ENCODE measurements around the gene TLX3. TPM values are rescaled to one million over a fixed set of nuclear protein-coding genes. Genes with fewer than 3 reads are reported as not detected.

Gene TLX3
- total RNA-seq, 8 experiments from 2014 or later = not detected

GRCh38 chr5:171321447-171321846, 12.4 kb downstream of the TLX3 start:
- 17 to 83% (median 62%) methylated on average over 1 to 3 of the region's 7 CpGs; no CpG with 5 or more reads in 3 of the 10 experiments for WGBS, 10 experiments
- no peaks in the 10 kb centered on the region for H3K4me1 ChIP-seq (replicated peaks in 1 of 2)
- no peak for ATAC-seq (replicated peaks in 6 of 8)
- H3K27ac ChIP-seq = no peak overlapping the region
- H3K4me3 ChIP-seq = no peak overlapping the region
- in situ Hi-C loops (cut with MboI; ENCODE audit: low pct_unique_long_range_greater_than_20kb in 2 of 9, low sequenced_read_pairs in 9 of 9, unreplicated experiment in 9 of 9) = no loop called here

GRCh38 chr5:171322527-171322926, 13.5 kb downstream of the TLX3 start:
- in situ Hi-C loops (cut with MboI; ENCODE audit: low pct_unique_long_range_greater_than_20kb in 2 of 9, low sequenced_read_pairs in 9 of 9, unreplicated experiment in 9 of 9) = no loop called here
- Histone ChIP-seq H3K27ac (no peak overlapping the region), H3K4me3 (no peak overlapping the region), H3K4me1 (replicated peaks in 1 of 2) (no peaks in the 10 kb centered on the region)
- 40 to 97% (median 82%) methylated on average over 3 to 5 of the region's 5 CpGs; no CpG with 5 or more reads in 1 of the 10 experiments for WGBS, 10 experiments
- no peak for ATAC-seq (replicated peaks in 6 of 8)

- in situ Hi-C loops (cut with MboI; ENCODE audit: low pct_unique_long_range_greater_than_20kb in 2 of 9, low sequenced_read_pairs in 9 of 9, unreplicated experiment in 9 of 9) = no loop called here
- Histone ChIP-seq H3K4me1 (replicated peaks in 1 of 2) (no peaks in the 10 kb centered on the region), H3K4me3 (no peak overlapping the region), H3K27ac (no peak overlapping the region)
- 0 to 74% (median 42%) methylated on average over 1 to 3 of the region's 3 CpGs; no CpG with 5 or more reads in 1 of the 10 experiments for WGBS, 10 experiments
- ATAC-seq (replicated peaks in 6 of 8) = no peak
Observed at GRCh38 chr5:171323007-171323406, 14.0 kb downstream of the TLX3 start.

GRCh38 chr5:171323806-171324632, 15.0 kb downstream of the TLX3 start:
- H3K4me1 ChIP-seq (replicated peaks in 1 of 2) = no peaks in the 10 kb centered on the region
- H3K4me3 ChIP-seq = no peak overlapping the region
- no peak for ATAC-seq (replicated peaks in 6 of 8)
- 17 to 80% (median 43%) methylated on average over 1 to 17 of the region's 20 CpGs for WGBS, 10 experiments
- in situ Hi-C loops (cut with MboI; ENCODE audit: low pct_unique_long_range_greater_than_20kb in 2 of 9, low sequenced_read_pairs in 9 of 9, unreplicated experiment in 9 of 9) = no loop called here
- no peak overlapping the region for H3K27ac ChIP-seq

DNA sequence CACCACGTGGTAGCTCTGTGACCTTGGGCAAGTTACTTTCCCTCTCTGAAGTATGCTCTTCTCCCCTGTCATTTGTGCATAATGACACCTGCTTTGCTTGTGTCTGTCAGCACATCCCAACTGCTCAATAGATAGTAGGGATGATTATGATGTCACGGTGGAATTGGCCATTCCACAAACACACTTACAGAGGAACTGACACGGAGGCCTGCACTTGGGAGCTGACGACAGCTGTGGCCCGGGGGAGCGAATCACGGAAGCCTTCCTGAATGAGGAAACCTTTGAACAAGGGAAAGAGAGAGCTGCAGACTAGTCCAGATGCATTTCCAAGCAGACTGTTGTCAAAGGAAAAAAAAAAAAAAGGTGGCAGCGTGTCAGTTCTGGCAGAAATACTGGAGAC, 21.0 kb downstream of the TLX3 start:
- no peak for ATAC-seq (replicated peaks in 6 of 8)
- H3K4me3 ChIP-seq = no peak overlapping the region
- H3K27ac ChIP-seq = no peak overlapping the region
- no peaks in the 10 kb centered on the region for H3K4me1 ChIP-seq (replicated peaks in 1 of 2)
- WGBS, 10 experiments = 0 to 79% (median 60%) methylated on average over 1 to 7 of the region's 8 CpGs; no CpG with 5 or more reads in 3 of the 10 experiments
- in situ Hi-C loops (cut with MboI; ENCODE audit: low pct_unique_long_range_greater_than_20kb in 2 of 9, low sequenced_read_pairs in 9 of 9, unreplicated experiment in 9 of 9) = loop anchor here in 7 of 9 experiments (10.0 to 25.0 kb wide), 5 partner anchors 125 to 593 kb away; no protein-coding TSS in a partner anchor

DNA sequence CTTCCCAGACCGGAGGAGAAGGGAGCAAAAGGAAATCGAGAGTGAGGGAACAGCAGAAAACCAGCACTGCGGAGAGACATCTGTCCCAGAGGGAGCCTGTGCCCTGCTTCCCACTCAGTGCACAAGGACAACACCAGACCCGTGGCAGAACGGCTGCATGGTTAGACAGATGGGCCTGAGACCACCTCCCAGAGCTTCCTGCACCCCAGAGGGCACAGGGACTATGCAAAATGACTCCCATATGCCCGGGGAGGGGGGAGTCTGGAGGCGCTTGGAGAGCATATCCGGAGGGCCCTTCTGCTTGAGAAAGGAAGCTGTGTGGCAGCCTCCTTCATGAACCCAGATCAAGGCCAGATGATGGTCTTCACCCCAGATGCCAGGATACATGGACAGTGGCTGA, 26.6 kb downstream of the TLX3 start:
- in situ Hi-C loops (cut with MboI; ENCODE audit: low pct_unique_long_range_greater_than_20kb in 2 of 9, low sequenced_read_pairs in 9 of 9, unreplicated experiment in 9 of 9) = loop anchor here in 7 of 9 experiments (10.0 to 25.0 kb wide), 5 partner anchors 131 to 598 kb away; no protein-coding TSS in a partner anchor
- no peak for ATAC-seq (replicated peaks in 6 of 8)
- Histone ChIP-seq H3K4me1 (replicated peaks in 1 of 2) (peaks cover 0 to 5% of the 10 kb centered on the region in 2 donors), H3K4me3 (no peak overlapping the region), H3K27ac (no peak overlapping the region)
- WGBS, 10 experiments = 13 to 62% (median 58%) methylated on average over 1 to 7 of the region's 8 CpGs; no CpG with 5 or more reads in 4 of the 10 experiments

- Histone ChIP-seq H3K4me1 (replicated peaks in 1 of 2) (peaks cover 0 to 5% of the 10 kb centered on the region in 2 donors), H3K27ac (no peak overlapping the region), H3K4me3 (peak overlapping the region; percentile 25 to 41 (median 35))
- in situ Hi-C loops (cut with MboI; ENCODE audit: low pct_unique_long_range_greater_than_20kb in 2 of 9, low sequenced_read_pairs in 9 of 9, unreplicated experiment in 9 of 9) = loop anchor here in 7 of 9 experiments (10.0 to 25.0 kb wide), 5 partner anchors 132 to 599 kb away; no protein-coding TSS in a partner anchor
- WGBS, 10 experiments = 0 to 45% (median 9%) methylated on average over 1 to 28 of the region's 31 CpGs; no CpG with 5 or more reads in 1 of the 10 experiments
- ATAC-seq (replicated peaks in 6 of 8) = peak; percentile 60 to 98 (median 88)
Observed at GRCh38 chr5:171336521-171337209, 27.6 kb downstream of the TLX3 start.

DNA sequence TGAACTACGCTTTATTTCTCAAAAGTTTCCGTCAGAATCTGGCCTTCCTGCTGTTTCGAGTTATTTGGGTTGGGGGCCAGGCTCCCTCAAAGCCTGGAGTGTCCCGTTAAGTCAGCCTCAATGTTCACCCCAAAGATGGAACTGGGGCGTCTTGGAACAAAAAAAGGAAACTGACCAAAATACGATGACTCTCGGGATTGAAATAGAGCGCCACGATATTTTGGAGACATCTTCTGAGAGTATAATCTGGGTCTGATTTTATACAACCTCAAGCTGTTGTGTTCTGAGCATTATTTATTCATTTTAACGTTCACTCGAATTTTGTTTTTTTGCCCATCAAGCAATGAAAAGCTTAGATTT, 28.1 kb downstream of the TLX3 start:
- Histone ChIP-seq H3K27ac (no peak overlapping the region), H3K4me1 (replicated peaks in 1 of 2) (peaks cover 0 to 5% of the 10 kb centered on the region in 2 donors), H3K4me3 (peak overlapping the region in 4 of 5 donors; percentile 25 to 41 (median 34))
- 3 to 77% (median 20%) methylated on average over 2 to 11 of the region's 11 CpGs for WGBS, 10 experiments
- ATAC-seq (replicated peaks in 6 of 8) = peak in 3 of 8 experiments; percentile 25 to 52 (median 27)
- in situ Hi-C loops (cut with MboI; ENCODE audit: low pct_unique_long_range_greater_than_20kb in 2 of 9, low sequenced_read_pairs in 9 of 9, unreplicated experiment in 9 of 9) = loop anchor here in 7 of 9 experiments (10.0 to 25.0 kb wide), 5 partner anchors 132 to 600 kb away; no protein-coding TSS in a partner anchor

- no peak for ATAC-seq (replicated peaks in 6 of 8)
- H3K27ac ChIP-seq = no peak overlapping the region
- H3K4me3 ChIP-seq = no peak overlapping the region
- in situ Hi-C loops (cut with MboI; ENCODE audit: low pct_unique_long_range_greater_than_20kb in 2 of 9, low sequenced_read_pairs in 9 of 9, unreplicated experiment in 9 of 9) = loop anchor here in 7 of 9 experiments (25.0 kb wide), 4 partner anchors 153 to 603 kb away; no protein-coding TSS in a partner anchor
- peaks cover 0 to 5% of the 10 kb centered on the region in 2 donors for H3K4me1 ChIP-seq (replicated peaks in 1 of 2)
Observed at GRCh38 chr5:171340042-171340441, 31.0 kb downstream of the TLX3 start.

DNA sequence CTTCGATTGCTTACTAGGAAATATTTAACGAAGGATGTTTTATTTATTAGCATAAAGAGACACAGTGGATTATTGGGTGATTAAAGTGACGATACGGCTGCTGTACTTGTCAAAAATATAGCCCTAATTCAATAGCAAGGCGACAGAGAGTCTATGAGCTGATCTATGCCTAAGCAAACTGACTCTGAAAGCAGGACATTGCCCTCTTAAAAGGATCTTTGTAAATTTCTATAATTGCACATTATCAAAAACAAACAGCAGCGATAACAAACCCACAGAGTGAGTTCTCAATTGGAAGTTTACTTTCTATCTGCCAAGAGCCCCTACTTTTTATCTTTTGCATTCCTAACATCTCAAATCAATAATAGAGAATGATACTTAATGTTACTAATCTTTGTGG, 31.4 kb downstream of the TLX3 start:
- WGBS, 10 experiments = 0 to 87% (median 56%) methylated on average over 2 to 6 of the region's 6 CpGs
- H3K27ac ChIP-seq = no peak overlapping the region
- in situ Hi-C loops (cut with MboI; ENCODE audit: low pct_unique_long_range_greater_than_20kb in 2 of 9, low sequenced_read_pairs in 9 of 9, unreplicated experiment in 9 of 9) = loop anchor here in 7 of 9 experiments (25.0 kb wide), 4 partner anchors 153 to 603 kb away; no protein-coding TSS in a partner anchor
- no peak for ATAC-seq (replicated peaks in 6 of 8)
- no peak overlapping the region for H3K4me3 ChIP-seq
- H3K4me1 ChIP-seq (replicated peaks in 1 of 2) = peaks cover 0 to 5% of the 10 kb centered on the region in 2 donors

GRCh38 chr5:171342362-171343111, 33.5 kb downstream of the TLX3 start:
- in situ Hi-C loops (cut with MboI; ENCODE audit: low pct_unique_long_range_greater_than_20kb in 2 of 9, low sequenced_read_pairs in 9 of 9, unreplicated experiment in 9 of 9) = loop anchor here in 7 of 9 experiments (25.0 kb wide), 4 partner anchors 155 to 605 kb away; no protein-coding TSS in a partner anchor
- H3K4me3 ChIP-seq = no peak overlapping the region

GRCh38 chr5:171344936-171345608, 36.0 kb downstream of the TLX3 start:
- H3K4me1 ChIP-seq (replicated peaks in 1 of 2) = no peaks in the 10 kb centered on the region
- no peak overlapping the region for H3K4me3 ChIP-seq
- in situ Hi-C loops (cut with MboI; ENCODE audit: low pct_unique_long_range_greater_than_20kb in 2 of 9, low sequenced_read_pairs in 9 of 9, unreplicated experiment in 9 of 9) = loop anchor here in 7 of 9 experiments (25.0 kb wide), 4 partner anchors 158 to 608 kb away; no protein-coding TSS in a partner anchor
- WGBS, 10 experiments = 63 to 91% (median 88%) methylated on average over 3 to 15 of the region's 19 CpGs; no CpG with 5 or more reads in 1 of the 10 experiments
- no peak overlapping the region for H3K27ac ChIP-seq
- no peak for ATAC-seq (replicated peaks in 6 of 8)

More at GRCh38 chr5:171342362-171343111, 33.5 kb downstream of the TLX3 start:
- H3K4me1 ChIP-seq (replicated peaks in 1 of 2) = no peaks in the 10 kb centered on the region
- ATAC-seq (replicated peaks in 6 of 8) = peak; percentile 47 to 95 (median 74)
- H3K27ac ChIP-seq = no peak overlapping the region
- 0 to 61% (median 38%) methylated on average over 1 to 11 of the region's 17 CpGs for WGBS, 10 experiments

All from motor neuron (in vitro differentiated cells).